Mucosa of gallbladder (tissue), 1 donor: ENCODE results near the gene GRIK4. TPM values are rescaled to one million over a fixed set of nuclear protein-coding genes. Genes with fewer than 3 reads are reported as not detected.
A peak's percentile ranks its signal among the peaks of the same experiment; 100 is the strongest.

Experiments used
- DNase-seq: peaks from one replicate; pipeline ENCODE4 v3.0.0-alpha.2; 2020; ENCODE audit warnings: low spot score
- total RNA-seq: library from RNA; stranded (reverse); gene quantifications from one replicate; pipeline ENCODE4 v1.2.1, GENCODE V29; 2021
- donor health status: DM: no; HTN: no; CAD: no.

Gene GRIK4
- total RNA-seq, 1 donor from 2014 or later, result 2.9 TPM

- no peak for DNase-seq
Observed at GRCh38 chr11:120880498-120881175, 369.1 kb downstream of the GRIK4 start.

GRCh38 chr11:120881596-120881995 is 370.0 kb downstream of the GRIK4 start:
- DNase-seq, result no peak

GRCh38 chr11:120882175-120882574 is 370.6 kb downstream of the GRIK4 start:
- DNase-seq, result no peak

GRCh38 chr11:120883404-120884080 is 372.0 kb downstream of the GRIK4 start:
- DNase-seq, result no peak

GRCh38 chr11:120884154-120885020 is 372.8 kb downstream of the GRIK4 start:
- no peak for DNase-seq

- peak; percentile 79 for DNase-seq
Observed at GRCh38 chr11:120890609-120891320, 379.2 kb downstream of the GRIK4 start.

GRCh38 chr11:120893440-120894201 is 382.1 kb downstream of the GRIK4 start:
- DNase-seq, result no peak

- no peak for DNase-seq
Observed at GRCh38 chr11:120894202-120894985, 382.8 kb downstream of the GRIK4 start.

- no peak for DNase-seq
Observed at GRCh38 chr11:120896687-120897086, 385.1 kb downstream of the GRIK4 start.

- no peak for DNase-seq
Observed at GRCh38 chr11:120898568-120898967, 387.0 kb downstream of the GRIK4 start.

- no peak for DNase-seq
Observed at GRCh38 chr11:120899720-120900119, 388.2 kb downstream of the GRIK4 start.

GRCh38 chr11:120900643-120901042 is 389.1 kb downstream of the GRIK4 start:
- no peak for DNase-seq

GRCh38 chr11:120903686-120904085 is 392.1 kb downstream of the GRIK4 start:
- DNase-seq, result no peak

- DNase-seq, result no peak
Observed at GRCh38 chr11:120904116-120904515, 392.6 kb downstream of the GRIK4 start.

- no peak for DNase-seq
Observed at GRCh38 chr11:120906766-120907165, 395.2 kb downstream of the GRIK4 start.

- no peak for DNase-seq
Observed at GRCh38 chr11:120907971-120908370, 396.4 kb downstream of the GRIK4 start.

- DNase-seq, result no peak
Observed at GRCh38 chr11:120908461-120909181, 397.1 kb downstream of the GRIK4 start.

GRCh38 chr11:120909676-120910416 is 398.3 kb downstream of the GRIK4 start:
- DNase-seq, result no peak

- no peak for DNase-seq
Observed at GRCh38 chr11:120911943-120912342, 400.4 kb downstream of the GRIK4 start.
